ENCODE data around the gene TMED6.

DNA sequence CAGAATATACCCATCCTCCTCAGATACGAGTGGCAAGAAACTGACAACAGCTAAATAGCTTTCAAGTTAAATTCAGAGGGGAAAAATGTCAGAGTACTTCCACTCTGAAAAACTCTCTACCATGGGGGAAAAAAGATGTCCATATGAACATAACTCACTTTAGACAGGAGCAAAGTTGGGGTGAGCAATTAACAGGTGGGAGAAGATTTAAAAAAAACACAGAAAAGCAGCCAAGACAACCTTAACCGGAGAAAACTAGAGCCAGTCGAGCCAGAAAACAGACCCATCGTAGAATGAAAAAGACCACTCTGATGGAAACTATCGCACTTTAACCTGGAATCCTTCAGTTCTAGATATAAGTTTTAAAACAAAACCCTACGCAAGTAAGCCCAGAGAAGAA, 33.4 kb upstream of the TMED6 start:
- no peak for TF ChIP-seq EZH2phosphoT487 (IDR thresholded peaks at IDR 0.05; ENCODE audit: low read depth)
- TF ChIP-seq, protein P1, sequence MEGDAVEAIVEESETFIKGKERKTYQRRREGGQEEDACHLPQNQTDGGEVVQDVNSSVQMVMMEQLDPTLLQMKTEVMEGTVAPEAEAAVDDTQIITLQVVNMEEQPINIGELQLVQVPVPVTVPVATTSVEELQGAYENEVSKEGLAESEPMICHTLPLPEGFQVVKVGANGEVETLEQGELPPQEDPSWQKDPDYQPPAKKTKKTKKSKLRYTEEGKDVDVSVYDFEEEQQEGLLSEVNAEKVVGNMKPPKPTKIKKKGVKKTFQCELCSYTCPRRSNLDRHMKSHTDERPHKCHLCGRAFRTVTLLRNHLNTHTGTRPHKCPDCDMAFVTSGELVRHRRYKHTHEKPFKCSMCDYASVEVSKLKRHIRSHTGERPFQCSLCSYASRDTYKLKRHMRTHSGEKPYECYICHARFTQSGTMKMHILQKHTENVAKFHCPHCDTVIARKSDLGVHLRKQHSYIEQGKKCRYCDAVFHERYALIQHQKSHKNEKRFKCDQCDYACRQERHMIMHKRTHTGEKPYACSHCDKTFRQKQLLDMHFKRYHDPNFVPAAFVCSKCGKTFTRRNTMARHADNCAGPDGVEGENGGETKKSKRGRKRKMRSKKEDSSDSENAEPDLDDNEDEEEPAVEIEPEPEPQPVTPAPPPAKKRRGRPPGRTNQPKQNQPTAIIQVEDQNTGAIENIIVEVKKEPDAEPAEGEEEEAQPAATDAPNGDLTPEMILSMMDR (IDR thresholded peaks at IDR 0.05; ENCODE audit: low read depth, low read length): no peak

Data from OCI-LY3 (cell line).